ENCODE measurements around the gene VASH2. TPM values are rescaled to one million over a fixed set of nuclear protein-coding genes. Genes with fewer than 3 reads are reported as not detected.

VASH2 gene
- total and polyA plus RNA-seq, 2 of the 4 experiments (the other 2 are of a cell fraction): 0.90 to 1.2 TPM

- Histone ChIP-seq H3K36me3 (ENCODE audit: control insufficient read depth, insufficient read depth, low read length) (peaks cover 21% of the 10 kb centered on the region), H3K27ac (ENCODE audit: insufficient read depth, low read length) (no peak overlapping the region), H3K4me1 (ENCODE audit: control insufficient read depth, insufficient read depth, low read length) (peaks cover 3% of the 10 kb centered on the region; the same call in 1 of the 2 replicates), H3K9me1 (ENCODE audit: insufficient read depth, low read length) (no peaks in the 10 kb centered on the region), H4K8ac (ENCODE audit: low read depth in 2 of 2, low read length in 2 of 2) (no peak overlapping the region), H3K9ac (ENCODE audit: low read depth, low read length) (no peak overlapping the region), H2AFZ (replicated peaks; ENCODE audit: low read length, poor library complexity) (no peak overlapping the region), H3K27me3 (ENCODE audit: control insufficient read depth, insufficient read depth, low read length) (no peaks in the 10 kb centered on the region), H2BK15ac (ENCODE audit: low read depth, low read length) (no peak overlapping the region), H3K4me3 (ENCODE audit: insufficient read depth, low read depth, low read length) (no peak overlapping the region), H3K56ac (ENCODE audit: extremely low read depth, insufficient read depth, low read length) (no peak overlapping the region), H2BK20ac (ENCODE audit: low read depth, low read length) (no peak overlapping the region), H3K4me2 (ENCODE audit: low read depth, low read length) (no peak overlapping the region), H2BK120ac (ENCODE audit: low read depth, low read length) (no peak overlapping the region), H3K79me1 (ENCODE audit: low read depth in 1 of 2, low read length in 2 of 2) (no peaks in the 10 kb centered on the region), H2AK5ac (ENCODE audit: low read depth, low read length) (no peak overlapping the region), H3K4ac (ENCODE audit: low read depth, low read length) (no peak overlapping the region), H3K14ac (replicated peaks; ENCODE audit: low read depth, low read length) (no peak overlapping the region), H4K20me1 (ENCODE audit: insufficient read depth, low read length) (no peaks in the 10 kb centered on the region), H4K91ac (ENCODE audit: insufficient read depth, low read depth, low read length) (no peak overlapping the region), H2BK5ac (ENCODE audit: low read depth, low read length, poor library complexity, severe bottlenecking) (no peak overlapping the region), H2AK9ac (replicated peaks; ENCODE audit: low read depth, low read length, poor library complexity) (no peak overlapping the region), H3K23ac (ENCODE audit: low read depth, low read length) (no peak overlapping the region), H3K9me3 (ENCODE audit: control insufficient read depth, insufficient read depth, low read length) (no peaks in the 10 kb centered on the region), H4K5ac (ENCODE audit: low read depth, low read length) (no peak overlapping the region), H3K18ac (ENCODE audit: low read depth, low read length) (no peak overlapping the region)
- 100% methylated on average over 1 of the region's 4 CpGs; no CpG with 5 or more reads in 1 of the 2 experiments for WGBS, 2 experiments (ENCODE audit: extremely low coverage in 2 of 2, insufficient read length in 1 of 2)
- TF ChIP-seq MXI1 (IDR thresholded peaks at IDR 0.05; ENCODE audit: borderline replicate concordance, low read depth, low read length): no peak
- no peak for TF ChIP-seq ELK1 (IDR thresholded peaks at IDR 0.05; ENCODE audit: borderline replicate concordance, low read depth, low read length)
- TF ChIP-seq CEBPB (IDR thresholded peaks at IDR 0.05; ENCODE audit: low read depth, low read length): no peak
- TF ChIP-seq RFX5 (IDR thresholded peaks at IDR 0.05; ENCODE audit: low read depth, low read length): no peak
- no peak for TF ChIP-seq USF2 (IDR thresholded peaks at IDR 0.05; ENCODE audit: low read depth, low read length)
- TF ChIP-seq MAZ (IDR thresholded peaks at IDR 0.05; ENCODE audit: borderline replicate concordance, low read depth, low read length): no peak
- BruUV-seq (replicated peaks): no TSS peak
- dilution Hi-C loops (cut with HindIII; ENCODE audit: low sequenced_read_pairs, unreplicated experiment) (no loop called here), in situ Hi-C loops (cut with MboI; ENCODE audit: low sequenced_read_pairs) (no loop called here), intact Hi-C loops (cut with micrococcal nuclease) (no loop called here)
- no peak for ATAC-seq (ENCODE audit: low read depth)
- ChIA-PET CTCF (no interaction called here), POLR2A (ENCODE audit: unreplicated experiment) (no interaction called here)
- no peak for DNase-seq
Measured at GRCh38 chr1:212970085-212970484, 19.7 kb downstream of the VASH2 start.
